Caco-2 (cell line): ENCODE data around the gene DTX1. TPM values are rescaled to one million over a fixed set of nuclear protein-coding genes. Genes with fewer than 3 reads are reported as not detected.

Experiments used
- BruUV-seq: library from RNA; stranded (reverse); fragments of 400-500 nt; replicated peaks from 2 replicates; lab custom pipeline; 2021; lab: Mats Ljungman, UMichigan
- CTCF ChIA-PET: fragments of 300-600 bp; sonication (Branson Sonifier 250); formaldehyde crosslinking; loops from one replicate; lab custom pipeline; 2022; ENCODE audit warnings: antibody characterized with exemption; lab: Charles Lee
- POLR2A ChIA-PET: fragments of 300-600 bp; sonication (Branson Sonifier 250); formaldehyde crosslinking; loops from one replicate; lab custom pipeline; 2022; ENCODE audit warnings: antibody characterized with exemption; lab: Charles Lee
- DNase-seq, 2 experiments: peaks; one replicate each; pipeline versions ENCODE4 v3.0.0 to v3.0.0-alpha.2; 2020 to 2022
- H3K27me3 ChIP-seq: replicated peaks from 2 replicates; pipeline ENCODE4 v1.6.0; 2011; ENCODE audit warnings: low read length; ENCODE audit not compliant: control insufficient read depth, insufficient read depth
- H3K36me3 ChIP-seq: 2 replicates; pipeline ENCODE4 v1.5.1; 2011; ENCODE audit warnings: low read length; ENCODE audit not compliant: control insufficient read depth, insufficient read depth
- H3K4me1 ChIP-seq: fragments of 250-450 bp; sonication (Bioruptor Pico); 2 replicates; pipeline ENCODE4 v1.5.1; 2020; ENCODE audit warnings: mild to moderate bottlenecking
- H3K4me3 ChIP-seq: 2 replicates; pipeline ENCODE4 v1.5.1; 2011; ENCODE audit warnings: low read depth, mild to moderate bottlenecking, control low read depth, low read length
- H3K9me3 ChIP-seq: fragments of 250-450 bp; sonication (Bioruptor Pico); 2 replicates; pipeline ENCODE4 v1.5.1; 2020; ENCODE audit warnings: mild to moderate bottlenecking, moderate library complexity
- H3K27ac Mint-ChIP-seq: one replicate; pipeline ENCODE4 v1.8.0; 2022; ENCODE audit warnings: mixed read lengths; ENCODE audit not compliant: unreplicated experiment
- H3K27me3 Mint-ChIP-seq: one replicate; pipeline ENCODE4 v1.8.0; 2022; ENCODE audit warnings: mixed read lengths; ENCODE audit not compliant: insufficient read depth, unreplicated experiment
- H3K36me3 Mint-ChIP-seq: one replicate; pipeline ENCODE4 v1.8.0; 2022; ENCODE audit warnings: mild to moderate bottlenecking, mixed read lengths; ENCODE audit not compliant: insufficient read depth, unreplicated experiment
- H3K4me1 Mint-ChIP-seq: one replicate; pipeline ENCODE4 v1.8.0; 2022; ENCODE audit warnings: low read depth, mixed read lengths; ENCODE audit not compliant: unreplicated experiment
- H3K4me3 Mint-ChIP-seq: one replicate; pipeline ENCODE4 v1.8.0; 2022; ENCODE audit warnings: mild to moderate bottlenecking, moderate library complexity, mixed read lengths; ENCODE audit not compliant: unreplicated experiment
- H3K9me3 Mint-ChIP-seq: one replicate; pipeline ENCODE4 v1.8.0; 2022; ENCODE audit warnings: mixed read lengths; ENCODE audit not compliant: unreplicated experiment
- intact Hi-C: fragments of 100-400 bp; cut with micrococcal nuclease; formaldehyde crosslinking; loops from one replicate; pipeline ENCODE4 v1.10.0; 2022; ENCODE audit not compliant: unreplicated experiment
- total RNA-seq: library from RNA; stranded (reverse); gene quantifications from 2 replicates; pipeline ENCODE4 v1.2.3, GENCODE V29; 2022
- TF ChIP-seq, protein P1 (sequence below), 2 experiments: fragments of 200-600 bp in 1 of 2; IDR thresholded peaks; 1 replicate in 1 of 2; 2 replicates in 1 of 2; pipeline versions ENCODE4 v1.5.1 to v1.8.0; 2011 to 2022; ENCODE audit warnings: antibody characterized with exemption in 1 of 2, control low read depth in 1 of 2, inconsistent platforms in 1 of 2, low read depth in 1 of 2, low read length in 1 of 2, mild to moderate bottlenecking in 1 of 2, moderate library complexity in 1 of 2; ENCODE audit not compliant: insufficient read depth in 1 of 2, severe bottlenecking in 1 of 2, unreplicated experiment in 1 of 2

The DTX1 gene
- total RNA-seq, 1 experiment from 2014 or later, result not detected

DNA sequence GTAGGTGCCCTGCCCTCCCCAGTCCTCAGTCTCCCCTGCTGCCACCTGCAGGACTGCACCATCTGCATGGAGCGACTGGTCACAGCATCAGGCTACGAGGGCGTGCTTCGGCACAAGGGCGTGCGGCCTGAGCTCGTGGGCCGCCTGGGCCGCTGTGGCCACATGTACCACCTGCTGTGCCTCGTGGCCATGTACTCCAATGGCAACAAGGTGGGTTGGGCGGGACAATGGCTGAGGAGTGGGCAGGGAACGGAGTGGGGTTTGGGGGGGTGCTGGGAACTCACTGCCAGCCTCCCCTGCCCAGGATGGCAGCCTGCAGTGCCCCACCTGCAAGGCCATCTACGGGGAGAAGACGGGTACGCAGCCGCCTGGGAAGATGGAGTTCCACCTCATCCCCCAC lies 38.2 kb downstream of the DTX1 start:
- intact Hi-C loops, result no loop called here
- no peaks in the 10 kb centered on the region for H3K9me3 Mint-ChIP-seq
- H3K36me3 ChIP-seq, result no peaks in the 10 kb centered on the region
- no peak overlapping the region for H3K4me3 ChIP-seq
- DNase-seq, result no peak
- POLR2A ChIA-PET, result no interaction called here
- H3K27ac Mint-ChIP-seq, result no peak overlapping the region
- CTCF ChIA-PET, result no interaction called here
- H3K27me3 Mint-ChIP-seq, result peaks cover 13% of the 10 kb centered on the region
- no peaks in the 10 kb centered on the region; the same call in 1 of the 2 replicates for H3K27me3 ChIP-seq
- no TSS peak for BruUV-seq
- TF ChIP-seq, protein P1, sequence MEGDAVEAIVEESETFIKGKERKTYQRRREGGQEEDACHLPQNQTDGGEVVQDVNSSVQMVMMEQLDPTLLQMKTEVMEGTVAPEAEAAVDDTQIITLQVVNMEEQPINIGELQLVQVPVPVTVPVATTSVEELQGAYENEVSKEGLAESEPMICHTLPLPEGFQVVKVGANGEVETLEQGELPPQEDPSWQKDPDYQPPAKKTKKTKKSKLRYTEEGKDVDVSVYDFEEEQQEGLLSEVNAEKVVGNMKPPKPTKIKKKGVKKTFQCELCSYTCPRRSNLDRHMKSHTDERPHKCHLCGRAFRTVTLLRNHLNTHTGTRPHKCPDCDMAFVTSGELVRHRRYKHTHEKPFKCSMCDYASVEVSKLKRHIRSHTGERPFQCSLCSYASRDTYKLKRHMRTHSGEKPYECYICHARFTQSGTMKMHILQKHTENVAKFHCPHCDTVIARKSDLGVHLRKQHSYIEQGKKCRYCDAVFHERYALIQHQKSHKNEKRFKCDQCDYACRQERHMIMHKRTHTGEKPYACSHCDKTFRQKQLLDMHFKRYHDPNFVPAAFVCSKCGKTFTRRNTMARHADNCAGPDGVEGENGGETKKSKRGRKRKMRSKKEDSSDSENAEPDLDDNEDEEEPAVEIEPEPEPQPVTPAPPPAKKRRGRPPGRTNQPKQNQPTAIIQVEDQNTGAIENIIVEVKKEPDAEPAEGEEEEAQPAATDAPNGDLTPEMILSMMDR (IDR thresholded peaks at IDR 0.05; ENCODE audit: insufficient read depth in 1 of 2, low read depth in 1 of 2, low read length in 1 of 2, severe bottlenecking in 1 of 2, unreplicated experiment in 1 of 2), result no peak
- no peak overlapping the region for H3K4me3 Mint-ChIP-seq
- no peaks in the 10 kb centered on the region for H3K9me3 ChIP-seq
- peaks cover 6% of the 10 kb centered on the region for H3K4me1 Mint-ChIP-seq
- 0 out of 2 replicates have a peak, but pooled peaks cover 4% of the 10 kb centered on the region for H3K4me1 ChIP-seq
- no peaks in the 10 kb centered on the region for H3K36me3 Mint-ChIP-seq

DNA sequence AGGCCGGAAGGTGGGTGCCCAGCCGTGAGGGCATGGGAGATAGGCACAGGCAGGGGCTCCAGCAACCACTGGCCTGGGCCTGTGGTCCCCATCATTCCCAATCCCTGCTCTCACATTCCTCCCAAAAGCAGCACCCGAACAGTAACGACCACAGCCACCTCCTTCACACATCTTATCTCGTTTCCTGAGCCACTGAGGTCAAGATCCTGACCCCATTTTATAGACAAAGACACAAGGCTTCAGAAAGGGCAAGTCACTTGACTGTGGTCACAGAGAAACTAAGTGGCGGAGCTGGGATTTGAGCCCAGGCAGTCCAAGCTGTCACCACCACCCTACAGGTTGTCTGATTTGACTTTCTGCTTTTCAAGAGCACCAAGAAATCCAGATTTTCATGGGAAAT lies 38.9 kb downstream of the DTX1 start:
- DNase-seq, result no peak
- ChIA-PET POLR2A (no interaction called here), CTCF (no interaction called here)
- H3K36me3 Mint-ChIP-seq, result no peaks in the 10 kb centered on the region
- H3K4me3 Mint-ChIP-seq, result no peak overlapping the region
- H3K4me1 Mint-ChIP-seq, result peaks cover 6% of the 10 kb centered on the region
- no TSS peak for BruUV-seq
- H3K27ac Mint-ChIP-seq, result no peak overlapping the region
- peaks cover 11% of the 10 kb centered on the region for H3K27me3 Mint-ChIP-seq
- no peaks in the 10 kb centered on the region for H3K9me3 ChIP-seq
- H3K9me3 Mint-ChIP-seq, result no peaks in the 10 kb centered on the region
- TF ChIP-seq, protein P1 (IDR thresholded peaks at IDR 0.05; ENCODE audit: insufficient read depth in 1 of 2, low read depth in 1 of 2, low read length in 1 of 2, severe bottlenecking in 1 of 2, unreplicated experiment in 1 of 2), result no peak
- H3K4me3 ChIP-seq, result no peak overlapping the region
- H3K36me3 ChIP-seq, result no peaks in the 10 kb centered on the region
- no peaks in the 10 kb centered on the region; the same call in 1 of the 2 replicates for H3K27me3 ChIP-seq
- intact Hi-C loops, result no loop called here
- 0 out of 2 replicates have a peak, but pooled peaks cover 4% of the 10 kb centered on the region for H3K4me1 ChIP-seq

DNA sequence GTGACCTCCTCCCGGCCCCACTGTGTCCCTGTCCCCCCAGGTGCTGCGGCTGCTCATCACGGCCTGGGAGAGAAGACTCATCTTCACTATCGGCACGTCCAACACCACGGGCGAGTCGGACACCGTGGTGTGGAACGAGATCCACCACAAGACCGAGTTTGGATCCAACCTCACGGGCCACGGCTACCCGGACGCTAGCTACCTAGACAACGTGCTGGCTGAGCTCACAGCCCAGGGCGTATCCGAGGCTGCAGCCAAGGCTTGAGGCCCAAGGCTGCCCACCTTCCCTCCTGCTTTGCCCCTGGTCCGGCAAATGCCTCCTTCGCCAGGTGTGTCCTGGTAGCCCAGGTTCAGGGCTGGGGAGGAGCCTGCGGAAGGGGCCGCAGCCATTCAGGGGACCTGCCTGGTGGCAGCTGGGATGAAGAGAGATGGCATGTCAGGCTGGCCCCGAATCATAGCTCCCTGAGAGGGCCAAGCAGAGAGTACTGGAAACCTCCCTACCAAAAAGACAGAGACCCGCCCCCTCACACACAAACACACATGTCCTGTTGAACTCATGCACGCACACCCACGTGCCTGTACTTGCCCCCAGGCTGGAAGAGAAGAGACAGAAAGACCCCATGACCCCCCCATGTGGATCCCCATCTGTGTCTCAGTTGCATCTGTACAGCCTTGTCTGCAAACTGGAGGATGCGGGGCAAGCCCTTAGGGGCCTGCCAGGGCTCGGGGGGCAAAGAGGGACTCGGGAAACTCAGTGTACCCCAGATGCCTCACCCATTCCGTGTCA lies 40.3 kb downstream of the DTX1 start:
- Histone ChIP-seq H3K27me3 (no peaks in the 10 kb centered on the region; the same call in 1 of the 2 replicates), H3K9me3 (no peaks in the 10 kb centered on the region), H3K36me3 (no peaks in the 10 kb centered on the region), H3K4me3 (no peak overlapping the region), H3K4me1 (0 out of 2 replicates have a peak, but pooled peaks cover 4% of the 10 kb centered on the region)
- peaks cover 6% of the 10 kb centered on the region for H3K27me3 Mint-ChIP-seq
- no peak overlapping the region for H3K4me3 Mint-ChIP-seq
- H3K9me3 Mint-ChIP-seq, result no peaks in the 10 kb centered on the region
- DNase-seq, result no peak
- H3K27ac Mint-ChIP-seq, result no peak overlapping the region
- intact Hi-C loops, result no loop called here
- peaks cover 6% of the 10 kb centered on the region for H3K4me1 Mint-ChIP-seq
- CTCF ChIA-PET, result interaction anchor here (0.6 kb wide), 1 partner anchor 52 kb away, joined by 3 read pairs; no protein-coding TSS in a partner anchor
- TF ChIP-seq, protein P1 (IDR thresholded peaks at IDR 0.05; ENCODE audit: insufficient read depth in 1 of 2, low read depth in 1 of 2, low read length in 1 of 2, severe bottlenecking in 1 of 2, unreplicated experiment in 1 of 2), result no peak
- no peaks in the 10 kb centered on the region for H3K36me3 Mint-ChIP-seq
- POLR2A ChIA-PET, result no interaction called here
- BruUV-seq, result no TSS peak
